Liver (tissue), 9 donors: Measurements from ENCODE around the gene SYNPO. TPM values are rescaled to one million over a fixed set of nuclear protein-coding genes. Genes with fewer than 3 reads are reported as not detected.
A peak's percentile ranks its signal among the peaks of the same experiment; 100 is the strongest.

ENCODE experiments used
- DNase-seq: peaks from one replicate; pipeline ENCODE4 v3.0.0-alpha.2; 2017; ENCODE audit warnings: low spot score
- H3K27ac ChIP-seq, 2 donors: one replicate each; pipeline ENCODE4 v1.7.0; 2013; ENCODE audit warnings: inconsistent platforms in 2 of 2, low read length in 2 of 2, control low read depth in 1 of 2, low read depth in 1 of 2, mild to moderate bottlenecking in 1 of 2
- H3K27me3 ChIP-seq, 4 donors: one replicate each; pipeline versions ENCODE4 v1.6.1 to v1.7.0; 2013; ENCODE audit warnings: low read length in 3 of 4, inconsistent platforms in 1 of 4, mild to moderate bottlenecking in 1 of 4, moderate library complexity in 1 of 4; ENCODE audit not compliant: control insufficient read depth in 4 of 4, insufficient read depth in 4 of 4
- H3K36me3 ChIP-seq, 4 donors: one replicate each; pipeline versions ENCODE4 v1.6.1 to v1.7.0; 2013; ENCODE audit warnings: low read length in 3 of 4, mild to moderate bottlenecking in 3 of 4, low read depth in 1 of 4, moderate library complexity in 1 of 4; ENCODE audit not compliant: control insufficient read depth in 4 of 4, insufficient read depth in 3 of 4
- H3K4me1 ChIP-seq, 4 donors: one replicate each; pipeline versions ENCODE4 v1.6.1 to v1.7.0; 2013; ENCODE audit warnings: low read length in 3 of 4, mild to moderate bottlenecking in 3 of 4, moderate library complexity in 1 of 4; ENCODE audit not compliant: control insufficient read depth in 4 of 4, insufficient read depth in 4 of 4
- H3K4me3 ChIP-seq, 3 donors: one replicate each; pipeline versions ENCODE4 v1.6.1 to v1.7.0; 2013; ENCODE audit warnings: low read length in 3 of 3, control low read depth in 1 of 3, low read depth in 1 of 3, mild to moderate bottlenecking in 1 of 3
- H3K9ac ChIP-seq, 2 donors: one replicate each; pipeline ENCODE4 v1.7.0; 2013; ENCODE audit warnings: low read length in 2 of 2, mild to moderate bottlenecking in 2 of 2, moderate library complexity in 2 of 2, control low read depth in 1 of 2, low read depth in 1 of 2
- H3K9me3 ChIP-seq, 4 donors: one replicate each; pipeline versions ENCODE4 v1.6.1 to v1.7.0; 2013; ENCODE audit warnings: low read length in 3 of 4; ENCODE audit not compliant: control insufficient read depth in 4 of 4
- ATF3 ChIP-seq: IDR thresholded peaks from 2 replicates; pipeline ENCODE4 v1.6.1; 2016; ENCODE audit warnings: antibody characterized with exemption
- EGR1 ChIP-seq, 2 donors: IDR thresholded peaks; 2 replicates each; pipeline ENCODE4 v1.6.1; 2016 to 2018; ENCODE audit warnings: antibody characterized with exemption in 2 of 2, low read depth in 2 of 2
- FOXA1 ChIP-seq: IDR thresholded peaks from 2 replicates; pipeline ENCODE4 v1.6.1; 2016; ENCODE audit warnings: antibody characterized with exemption
- FOXA2 ChIP-seq: IDR thresholded peaks from 2 replicates; pipeline ENCODE4 v1.6.1; 2016; ENCODE audit warnings: antibody characterized with exemption
- HNF4A ChIP-seq, 2 donors: conservative IDR thresholded peaks; 2 replicates each; pipeline ENCODE4 v1.6.1; 2016; ENCODE audit warnings: antibody characterized with exemption in 2 of 2, mild to moderate bottlenecking in 2 of 2
- HNF4G ChIP-seq: IDR thresholded peaks from 2 replicates; pipeline ENCODE4 v1.6.1; 2016; ENCODE audit warnings: antibody characterized with exemption
- JUND ChIP-seq, 2 donors: IDR thresholded peaks; 2 replicates each; pipeline ENCODE4 v1.6.1; 2016; ENCODE audit warnings: antibody characterized with exemption in 2 of 2
- MAX ChIP-seq: IDR thresholded peaks from 2 replicates; pipeline ENCODE4 v1.6.1; 2016; ENCODE audit warnings: antibody characterized with exemption
- NR2F2 ChIP-seq: IDR thresholded peaks from 2 replicates; pipeline ENCODE4 v1.6.1; 2016; ENCODE audit warnings: antibody characterized with exemption
- RAD21 ChIP-seq, 2 donors: IDR thresholded peaks; 2 replicates each; pipeline ENCODE4 v1.6.1; 2016; ENCODE audit warnings: antibody characterized with exemption in 2 of 2, mild to moderate bottlenecking in 2 of 2
- REST ChIP-seq: IDR thresholded peaks from 2 replicates; pipeline ENCODE4 v1.6.1; 2016; ENCODE audit warnings: antibody characterized with exemption, mild to moderate bottlenecking
- RXRA ChIP-seq, 2 donors: IDR thresholded peaks; 2 replicates each; pipeline ENCODE4 v1.6.1; 2017 to 2018; ENCODE audit warnings: antibody characterized with exemption in 2 of 2, mild to moderate bottlenecking in 1 of 2
- TAF1 ChIP-seq: conservative IDR thresholded peaks from 2 replicates; pipeline ENCODE4 v1.6.1; 2016; ENCODE audit warnings: antibody characterized with exemption, mild to moderate bottlenecking
- WGBS: extraction: QIAGEN DNeasy Blood & Tissue Kit; methylation state at CpG from one replicate; pipeline ENCODE4 v1.1.7; 2013; 5-methylcytosine and 5-hydroxymethylcytosine counted together
- polyA plus RNA-seq, 2 donors: library from polyadenylated mRNA; stranded (reverse) in 1 of 2; unstranded in 1 of 2; fragments of 200-250 nt in 1 of 2; fragments of >200 nt in 1 of 2; fragmentation: Nextera tagmentation in 1 of 2; extraction: Ambion mirVana in 1 of 2; gene quantifications; one replicate each; pipeline versions ENCODE4 v1.2.1 to v1.2.3, GENCODE V29; 2013 to 2015
- total RNA-seq, 2 donors: library from RNA; depleted of rRNA; stranded (reverse); fragments of >200 nt; gene quantifications; one replicate each; pipeline ENCODE4 v1.2.3, GENCODE V29; 2014
- donor health status: healthy.
- donor health status: healthy.
- donor health status: healthy.
- donor health status: healthy.
- donor health status: healthy.

The SYNPO gene
- total and polyA plus RNA-seq, 4 donors, result 1.1 to 36.6 (median 10.7) TPM

GRCh38 chr5:150598006-150598405 lies 42.5 kb upstream of the SYNPO start:
- 89% methylated on average over 10 of the region's 10 CpGs for WGBS
- no peaks in the 10 kb centered on the region for H3K36me3 ChIP-seq

GRCh38 chr5:150598821-150599273 lies 41.6 kb upstream of the SYNPO start:
- WGBS, result 85% methylated on average over 12 of the region's 12 CpGs
- Histone ChIP-seq H3K9ac (no peak overlapping the region), H3K4me3 (no peak overlapping the region), H3K9me3 (no peaks in the 10 kb centered on the region), H3K27me3 (no peaks in the 10 kb centered on the region), H3K4me1 (peaks cover 0 to 14% (median 9%) of the 10 kb centered on the region in 4 donors), H3K36me3 (no peaks in the 10 kb centered on the region), H3K27ac (no peak overlapping the region)
- no peak for DNase-seq
- TF ChIP-seq EGR1 (IDR thresholded peaks at IDR 0.05; ENCODE audit: low read depth in 2 of 2) (no peak), HNF4A (conservative IDR thresholded peaks at IDR 0.05) (no peak), FOXA1 (no peak), FOXA2 (no peak), RXRA (IDR thresholded peaks at IDR 0.05) (no peak), RAD21 (IDR thresholded peaks at IDR 0.05) (no peak), JUND (IDR thresholded peaks at IDR 0.05) (no peak), HNF4G (no peak), ATF3 (no peak), REST (no peak)

More at GRCh38 chr5:150598006-150598405, 42.5 kb upstream of the SYNPO start:
- Histone ChIP-seq H3K9ac (no peak overlapping the region), H3K4me3 (no peak overlapping the region), H3K27ac (no peak overlapping the region), H3K27me3 (no peaks in the 10 kb centered on the region), H3K9me3 (no peaks in the 10 kb centered on the region), H3K4me1 (peaks cover 0 to 12% (median 8%) of the 10 kb centered on the region in 4 donors)
- no peak for TF ChIP-seq FOXA1
- TF ChIP-seq TAF1, result no peak
- DNase-seq, result no peak

- H3K4me1 ChIP-seq, result peaks cover 0 to 14% (median 9%) of the 10 kb centered on the region in 4 donors
- peak overlapping the region in 1 of 2 donors; percentile 17 for H3K9ac ChIP-seq
- DNase-seq, result no peak
- no peak overlapping the region for H3K4me3 ChIP-seq
- H3K27me3 ChIP-seq, result no peaks in the 10 kb centered on the region
- TF ChIP-seq MAX (no peak), RAD21 (IDR thresholded peaks at IDR 0.05) (no peak), NR2F2 (no peak), RXRA (IDR thresholded peaks at IDR 0.05) (no peak), REST (no peak), ATF3 (no peak), FOXA1 (no peak), HNF4G (no peak), JUND (IDR thresholded peaks at IDR 0.05) (no peak)
- no peaks in the 10 kb centered on the region for H3K36me3 ChIP-seq
- H3K9me3 ChIP-seq, result no peaks in the 10 kb centered on the region
- 94% methylated on average over 5 of the region's 5 CpGs for WGBS
- H3K27ac ChIP-seq, result no peak overlapping the region
These were observed 41.2 kb upstream of the SYNPO start for GRCh38 chr5:150599281-150599680.
